Endothelial cell of umbilical vein (primary cell): Measurements from ENCODE around the gene CAPN14. TPM values are rescaled to one million over a fixed set of nuclear protein-coding genes. Genes with fewer than 3 reads are reported as not detected.

Experiments used
- Bru-seq: library from RNA; stranded (reverse); fragments of 400-500 nt; gene quantifications from one replicate; lab custom pipeline; 2021; lab: Mats Ljungman, UMichigan
- BruChase-seq, 2 experiments: library from RNA; stranded (reverse); fragments of 400-500 nt; gene quantifications; one replicate each; lab custom pipeline; 2021; lab: Mats Ljungman, UMichigan
- BruUV-seq: library from RNA; stranded (reverse); fragments of 400-500 nt; replicated peaks from 2 replicates; lab custom pipeline; 2021; lab: Mats Ljungman, UMichigan
- CTCF ChIA-PET: fragments of 300-600, 350-600 bp; sonication (Branson Sonifier 250); formaldehyde crosslinking; loops from one replicate; lab custom pipeline; 2021; ENCODE audit warnings: antibody characterized with exemption, inconsistent platforms; lab: Charles Lee
- POLR2A ChIA-PET: fragments of 300-600, 350-600 bp; sonication (Branson Sonifier 250); formaldehyde crosslinking; loops from one replicate; lab custom pipeline; 2021; ENCODE audit warnings: antibody characterized with exemption, inconsistent platforms; lab: Charles Lee
- DNase-seq: peaks from one replicate; pipeline ENCODE4 v3.0.0-alpha.2; 2011; ENCODE audit warnings: low read depth, low spot score
- FAIRE-seq: peaks from 2 replicates; lab custom pipeline; 2011; peaks lifted over from hg19 to GRCh38; lab: Jason Lieb, UNC
- H2AFZ ChIP-seq: 2 replicates; pipeline ENCODE4 v1.6.0; 2012; ENCODE audit warnings: low read depth, low read length, control low read depth, inconsistent platforms
- H3K27ac ChIP-seq: 2 replicates; pipeline ENCODE4 v1.5.1; 2011; ENCODE audit warnings: low read depth, mild to moderate bottlenecking, control low read depth, low read length, moderate library complexity; ENCODE audit not compliant: insufficient read depth
- H3K27me3 ChIP-seq, 2 experiments: 2 replicates each; pipeline versions ENCODE4 v1.6.0 to v1.6.1; 2011; ENCODE audit warnings: low read length in 2 of 2, mixed read lengths in 1 of 2; ENCODE audit not compliant: control insufficient read depth in 2 of 2, insufficient read depth in 2 of 2
- H3K36me3 ChIP-seq, 2 experiments: 2 replicates in 1 of 2; 3 replicates in 1 of 2; pipeline ENCODE4 v1.5.1; 2011; ENCODE audit warnings: low read length in 2 of 2, mild to moderate bottlenecking in 1 of 2, moderate library complexity in 1 of 2; ENCODE audit not compliant: control insufficient read depth in 2 of 2, insufficient read depth in 2 of 2; ENCODE audit errors: extremely low read depth in 1 of 2
- H3K4me1 ChIP-seq: 3 replicates; pipeline ENCODE4 v1.5.1; 2011; ENCODE audit warnings: mild to moderate bottlenecking, low read length; ENCODE audit not compliant: control insufficient read depth, insufficient read depth; ENCODE audit errors: extremely low read depth
- H3K4me2 ChIP-seq: 2 replicates; pipeline ENCODE4 v1.6.1; 2011; ENCODE audit warnings: low read length, control low read depth, mixed read lengths; ENCODE audit not compliant: insufficient read depth
- H3K4me3 ChIP-seq, 3 experiments: fragments of 200-600 bp in 1 of 3; sonication (generic), shearing (Covaris generic) in 1 of 3; replicated peaks in 1 of 3; 2 replicates each; pipeline ENCODE4 v1.5.1; 2011 to 2016; ENCODE audit warnings: control low read depth in 3 of 3, low read length in 3 of 3, mild to moderate bottlenecking in 2 of 3, inconsistent platforms in 1 of 3, low read depth in 1 of 3, moderate library complexity in 1 of 3; ENCODE audit not compliant: insufficient read depth in 1 of 3
- H3K79me2 ChIP-seq: 2 replicates; pipeline ENCODE4 v1.6.0; 2012; ENCODE audit warnings: low read length, inconsistent platforms; ENCODE audit not compliant: control insufficient read depth, insufficient read depth
- H3K9ac ChIP-seq: replicated peaks from 2 replicates; pipeline ENCODE3; 2011; ENCODE audit warnings: low read length, control low read depth; ENCODE audit not compliant: insufficient read depth; ENCODE audit errors: extremely low read depth
- H3K9me1 ChIP-seq: replicated peaks from 3 replicates; pipeline ENCODE4 v1.6.0; 2011; ENCODE audit warnings: mild to moderate bottlenecking, low read length; ENCODE audit not compliant: control insufficient read depth, insufficient read depth; ENCODE audit errors: extremely low read depth
- H3K9me3 ChIP-seq: replicated peaks from 2 replicates; pipeline ENCODE4 v1.5.1; 2012; ENCODE audit warnings: low read length, inconsistent platforms; ENCODE audit not compliant: control insufficient read depth, insufficient read depth
- H4K20me1 ChIP-seq: replicated peaks from 2 replicates; pipeline ENCODE3; 2011; ENCODE audit warnings: mild to moderate bottlenecking, low read length; ENCODE audit not compliant: control insufficient read depth, insufficient read depth; ENCODE audit errors: extremely low read depth
- EZH2 ChIP-seq: IDR thresholded peaks from 2 replicates; pipeline ENCODE4 v1.6.1; 2012; ENCODE audit warnings: borderline replicate concordance, low read depth, mild to moderate bottlenecking, moderate library complexity, low read length, inconsistent platforms; ENCODE audit not compliant: severe bottlenecking
- FOS ChIP-seq: IDR thresholded peaks from 2 replicates; pipeline ENCODE4 v1.6.1; 2011; ENCODE audit warnings: mild to moderate bottlenecking, low read length, moderate library complexity, borderline replicate concordance; ENCODE audit not compliant: insufficient read depth
- GATA2 ChIP-seq: IDR thresholded peaks from 2 replicates; pipeline ENCODE4 v1.7.0; 2011; ENCODE audit warnings: low read depth, mild to moderate bottlenecking, moderate library complexity, mixed read lengths, low read length; ENCODE audit not compliant: insufficient read length, insufficient read depth
- JUN ChIP-seq: IDR thresholded peaks from 2 replicates; pipeline ENCODE4 v1.6.1; 2011; ENCODE audit warnings: borderline replicate concordance, low read depth; ENCODE audit not compliant: insufficient read length, insufficient read depth
- MAX ChIP-seq: IDR thresholded peaks from 2 replicates; pipeline ENCODE4 v1.6.1; 2011; ENCODE audit not compliant: insufficient read depth, insufficient read length
- MYC ChIP-seq: IDR thresholded peaks from one replicate; pipeline ENCODE4 v1.6.1; 2011; ENCODE audit warnings: mild to moderate bottlenecking, low read depth, low read length
- POLR2A ChIP-seq: IDR thresholded peaks from 2 replicates; pipeline ENCODE4 v1.6.1; 2012; ENCODE audit warnings: low read depth, mild to moderate bottlenecking, control low read depth, low read length
- POLR2AphosphoS5 ChIP-seq: IDR thresholded peaks from 2 replicates; pipeline ENCODE4 v1.6.1; 2012; ENCODE audit warnings: low read depth, mild to moderate bottlenecking, control low read depth, low read length, moderate library complexity; ENCODE audit not compliant: insufficient read depth
- dilution Hi-C: fragments of 300-500 bp; cut with MboI; formaldehyde crosslinking; loops from one replicate; pipeline ENCODE4 v1.15.0; 2019; ENCODE audit warnings: low sequenced_read_pairs; ENCODE audit not compliant: extremely low pct_ligation_motif_present
- intact Hi-C: fragments of 100-400 bp; cut with micrococcal nuclease; formaldehyde crosslinking; loops from one replicate; pipeline ENCODE4 v1.10.0; 2022
- long read RNA-seq: library from polyadenylated mRNA; stranded (forward); transcript quantifications from one replicate; pipeline ENCODE4 v2.0.0, GENCODE V29; 2021
- polyA minus RNA-seq, 3 experiments: library from RNA; depleted of rRNA, polyadenylated mRNA; stranded (reverse); fragments of >200 nt; gene quantifications; 1 replicate in 1 of 3; 2 replicates in 2 of 3; pipeline ENCODE4 v1.2.3, GENCODE V29; 2011
- polyA plus RNA-seq, 4 experiments: library from polyadenylated mRNA; depleted of rRNA in 3 of 4; stranded (reverse) in 3 of 4; unstranded in 1 of 4; fragments of >200 nt; gene quantifications; 2 replicates each; pipeline versions ENCODE4 v1.2.1 to v1.2.3, GENCODE V29; 2011 to 2012; ENCODE audit warnings: missing spikeins in 1 of 4
- total RNA-seq: library from RNA; stranded (reverse); gene quantifications from 2 replicates; pipeline ENCODE4 v1.2.3, GENCODE V29; 2021
- TF ChIP-seq, protein P1 (sequence below), 2 donors: IDR thresholded peaks; 1 replicate in 1 of 2; 2 replicates in 1 of 2; pipeline ENCODE4 v1.5.1; 2011; ENCODE audit warnings: low read length in 2 of 2, mild to moderate bottlenecking in 2 of 2, moderate library complexity in 2 of 2, control low read depth in 1 of 2, inconsistent platforms in 1 of 2, low read depth in 1 of 2; ENCODE audit not compliant: insufficient read depth in 1 of 2; ENCODE audit errors: extremely low read depth in 1 of 2

CAPN14 gene
- total RNA-seq (0.15 and 0.23 TPM in 2 replicates), polyA plus RNA-seq (0.01 and 0.03 TPM in 2 replicates), polyA minus RNA-seq (0.08 TPM in 1 of 2 replicates, not detected in the other), Bru-seq, nascent RNA (percentile 9 among the genes with signal in this experiment), BruChase-seq, experiment 1, labeled RNA remaining after a 6-hour chase (not detected), BruChase-seq, experiment 2, labeled RNA remaining after a 2-hour chase (percentile 9 among the genes with signal in this experiment)
- polyA plus RNA-seq (2011; cell fraction: cytosol; rRNA removed), result 0.03 TPM in 1 of 2 replicates, not detected in the other
- polyA plus RNA-seq (2011; cell fraction: nucleus; rRNA removed), result 0.16 and 0.17 TPM in 2 replicates
- polyA plus RNA-seq (2012), result 0.05 TPM in 1 of 2 replicates, not detected in the other
- polyA minus RNA-seq (2011; cell fraction: cytosol; rRNA and poly(A)+ RNA removed), result not detected
- polyA minus RNA-seq (2011; cell fraction: nucleus; rRNA and poly(A)+ RNA removed), result 0.14 TPM in 1 of 2 replicates, not detected in the other
- long read RNA-seq, result 0 reads

DNA sequence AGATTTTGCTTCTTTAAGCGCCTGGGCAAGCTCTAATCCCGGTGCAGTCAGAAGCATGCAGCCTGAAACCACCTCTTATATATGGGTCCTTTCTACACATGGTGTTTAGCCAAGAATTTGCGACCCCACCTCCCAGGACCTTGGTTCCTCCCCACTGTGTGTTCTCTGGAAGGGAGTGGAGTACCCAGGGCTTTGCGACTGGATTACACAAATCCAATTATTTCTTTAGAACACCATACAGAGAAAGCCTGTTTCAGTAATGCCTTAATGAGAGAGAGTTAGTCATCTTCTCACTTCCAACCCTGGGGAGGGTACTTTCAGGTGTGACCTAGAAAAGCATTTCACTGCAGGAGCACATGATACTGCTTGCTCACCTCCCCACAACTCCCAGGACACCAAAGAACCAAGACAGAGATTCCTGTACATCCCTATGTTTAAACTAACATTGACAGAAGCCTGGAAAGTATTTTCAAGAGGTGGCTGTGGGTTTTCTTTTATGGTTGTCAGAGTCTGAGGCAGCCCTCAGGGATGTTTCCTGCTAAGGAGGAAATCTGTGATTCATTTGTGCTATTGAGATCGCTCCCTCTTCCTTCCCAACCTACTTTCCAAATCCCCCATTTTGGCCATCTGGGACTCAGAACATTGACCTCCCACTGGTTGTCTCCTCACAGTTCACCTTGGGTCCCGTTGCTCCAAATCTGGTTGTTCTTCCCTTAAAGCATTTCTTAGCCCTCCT, at the start of gene CAPN14:
CAPN14 (minus strand) TSS at position 51 of the 736 bp plus-strand sequence. CDS start 12,068 bp downstream, outside the sequence.
- H3K9me1 ChIP-seq, result no peaks in the 10 kb centered on the region
- H3K9ac ChIP-seq, result no peak within 1 kb of the TSS
- ChIA-PET CTCF (interaction anchor here (0.6 kb wide), 1 partner anchor 48 kb away, joined by 4 read pairs; no protein-coding TSS in a partner anchor), POLR2A (no interaction called here)
- H3K4me3 ChIP-seq, result no peak within 1 kb of the TSS
- no peak within 1 kb of the TSS for H3K4me2 ChIP-seq
- dilution Hi-C loops (no loop called here), intact Hi-C loops (no loop called here)
- no peaks in the 10 kb centered on the region for H3K79me2 ChIP-seq
- no peaks in the 10 kb centered on the region for H4K20me1 ChIP-seq
- FAIRE-seq (no peak), DNase-seq (no peak)
- H2AFZ ChIP-seq, result no peak within 1 kb of the TSS
- no peaks in the 10 kb centered on the region for H3K36me3 ChIP-seq
- no peaks in the 10 kb centered on the region for H3K4me1 ChIP-seq
- H3K27me3 ChIP-seq, result no peaks in the 10 kb centered on the region
- BruUV-seq, result no TSS peak
- no peaks in the 10 kb centered on the region for H3K9me3 ChIP-seq
- H3K27ac ChIP-seq, result no peak within 1 kb of the TSS
- TF ChIP-seq MYC (no peak), FOS (no peak), POLR2A (no peak), POLR2AphosphoS5 (no peak), EZH2 (no peak), JUN (no peak), MAX (no peak), GATA2 (no peak)
- TF ChIP-seq, protein P1, sequence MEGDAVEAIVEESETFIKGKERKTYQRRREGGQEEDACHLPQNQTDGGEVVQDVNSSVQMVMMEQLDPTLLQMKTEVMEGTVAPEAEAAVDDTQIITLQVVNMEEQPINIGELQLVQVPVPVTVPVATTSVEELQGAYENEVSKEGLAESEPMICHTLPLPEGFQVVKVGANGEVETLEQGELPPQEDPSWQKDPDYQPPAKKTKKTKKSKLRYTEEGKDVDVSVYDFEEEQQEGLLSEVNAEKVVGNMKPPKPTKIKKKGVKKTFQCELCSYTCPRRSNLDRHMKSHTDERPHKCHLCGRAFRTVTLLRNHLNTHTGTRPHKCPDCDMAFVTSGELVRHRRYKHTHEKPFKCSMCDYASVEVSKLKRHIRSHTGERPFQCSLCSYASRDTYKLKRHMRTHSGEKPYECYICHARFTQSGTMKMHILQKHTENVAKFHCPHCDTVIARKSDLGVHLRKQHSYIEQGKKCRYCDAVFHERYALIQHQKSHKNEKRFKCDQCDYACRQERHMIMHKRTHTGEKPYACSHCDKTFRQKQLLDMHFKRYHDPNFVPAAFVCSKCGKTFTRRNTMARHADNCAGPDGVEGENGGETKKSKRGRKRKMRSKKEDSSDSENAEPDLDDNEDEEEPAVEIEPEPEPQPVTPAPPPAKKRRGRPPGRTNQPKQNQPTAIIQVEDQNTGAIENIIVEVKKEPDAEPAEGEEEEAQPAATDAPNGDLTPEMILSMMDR (IDR thresholded peaks at IDR 0.05; ENCODE audit: extremely low read depth in 1 of 2, insufficient read depth in 1 of 2, low read depth in 1 of 2, low read length in 2 of 2), result no peak
